Gastroesophageal sphincter (tissue), 4 donors: ENCODE measurements around the gene GNA14. TPM values are rescaled to one million over a fixed set of nuclear protein-coding genes. Genes with fewer than 3 reads are reported as not detected.
A peak's percentile ranks its signal among the peaks of the same experiment; 100 is the strongest.

ENCODE experiments used
- ATAC-seq: fragments of 150-250 bp; one replicate; pipeline ENCODE4 v1.9.1; 2016; ENCODE audit warnings: mild to moderate bottlenecking, moderate library complexity
- H3K27ac ChIP-seq, 4 donors: fragments of 200-600 bp; sonication (generic) in 3 of 4; 1 replicate in 3 of 4; 2 replicates in 1 of 4; pipeline ENCODE4 v1.5.1; 2016 to 2019
- H3K27me3 ChIP-seq: fragments of 200-600 bp; sonication (generic); one replicate; pipeline ENCODE4 v1.5.1; 2019
- H3K36me3 ChIP-seq, 2 donors: fragments of 200-600 bp; sonication (generic); one replicate each; pipeline ENCODE4 v1.5.1; 2019; ENCODE audit warnings: control low read depth in 1 of 2
- H3K4me1 ChIP-seq, 3 donors: fragments of 200-600 bp; sonication (generic); 1 replicate in 2 of 3; 2 replicates in 1 of 3; pipeline ENCODE4 v1.5.1; 2016 to 2019; ENCODE audit warnings: control low read depth in 2 of 3
- H3K4me3 ChIP-seq, 2 donors: fragments of 200-600 bp; sonication (generic); one replicate each; pipeline ENCODE4 v1.5.1; 2019; ENCODE audit warnings: mild to moderate bottlenecking in 1 of 2, moderate library complexity in 1 of 2
- H3K9me3 ChIP-seq, 3 donors: fragments of 200-600 bp; sonication (generic); one replicate each; pipeline ENCODE4 v1.5.1; 2017 to 2019; ENCODE audit warnings: control low read depth in 2 of 3
- CTCF ChIP-seq, 4 experiments: fragments of 200-600 bp in 2 of 4; fragments of 450-650 bp in 2 of 4; sonication (generic) in 1 of 4; IDR thresholded peaks; one replicate each; pipeline ENCODE4 v1.5.1; 2017 to 2019; ENCODE audit warnings: antibody characterized with exemption in 4 of 4, mild to moderate bottlenecking in 2 of 4, moderate library complexity in 2 of 4
- EP300 ChIP-seq: sonication (generic); formaldehyde crosslinking; IDR thresholded peaks from one replicate; pipeline ENCODE4 v1.6.1; 2017; ENCODE audit warnings: antibody characterized with exemption, mild to moderate bottlenecking
- POLR2A ChIP-seq, 2 donors: fragments of 450-650 bp; IDR thresholded peaks; one replicate each; pipeline ENCODE4 v1.6.1; 2017; ENCODE audit warnings: antibody characterized with exemption in 2 of 2, mild to moderate bottlenecking in 2 of 2, moderate library complexity in 1 of 2
- POLR2AphosphoS5 ChIP-seq: sonication (generic); formaldehyde crosslinking; IDR thresholded peaks from one replicate; pipeline ENCODE4 v1.6.1; 2017; ENCODE audit warnings: antibody characterized with exemption
- WGBS, 2 donors: methylation state at CpG; one replicate each; pipeline ENCODE4 v1.1.5; 2018; ENCODE audit warnings: low coverage in 1 of 2; 5-methylcytosine and 5-hydroxymethylcytosine counted together
- total RNA-seq, 4 donors: library from RNA; depleted of rRNA; stranded (reverse); fragments of >200 nt; gene quantifications; one replicate each; pipeline ENCODE4 v1.1.0, GENCODE V29; 2016

GNA14 gene
- total RNA-seq, 4 donors from 2014 or later, result 3.9 to 6.4 (median 5.1) TPM

GRCh38 chr9:77651203-77651602 lies 3.1 kb upstream of the GNA14 start:
- Histone ChIP-seq H3K27me3 (peaks cover 27% of the 10 kb centered on the region), H3K27ac (no peak overlapping the region), H3K4me3 (no peak overlapping the region), H3K4me1 (peaks cover 0 to 29% (median 0%) of the 10 kb centered on the region in 3 donors), H3K9me3 (no peaks in the 10 kb centered on the region), H3K36me3 (no peaks in the 10 kb centered on the region)
- no peak for ATAC-seq
- TF ChIP-seq POLR2A (IDR thresholded peaks at IDR 0.05), result no peak
- no peak for TF ChIP-seq POLR2AphosphoS5
- no peak for TF ChIP-seq CTCF (IDR thresholded peaks at IDR 0.05)
- no peak for TF ChIP-seq EP300
- 94 to 100% methylated on average over 3 of the region's 3 CpGs for WGBS, 2 donors

GRCh38 chr9:77649109-77649812 lies 1.1 kb upstream of the GNA14 start:
- Histone ChIP-seq H3K27ac (peak overlapping the region in 3 of 4 donors; percentile 58 to 69 (median 64)), H3K36me3 (no peaks in the 10 kb centered on the region), H3K4me3 (peak overlapping the region; percentile 47 to 58), H3K27me3 (peaks cover 29% of the 10 kb centered on the region), H3K9me3 (no peaks in the 10 kb centered on the region), H3K4me1 (peaks cover 0 to 32% (median 0%) of the 10 kb centered on the region in 3 donors)
- no peak for ATAC-seq
- TF ChIP-seq EP300 (no peak), POLR2AphosphoS5 (no peak), POLR2A (IDR thresholded peaks at IDR 0.05) (no peak), CTCF (IDR thresholded peaks at IDR 0.05) (peak in 3 of 4 experiments; percentile 23 to 47 (median 44))
- WGBS, 2 donors, result 36 to 63% methylated on average over 7 to 10 of the region's 10 CpGs

GRCh38 chr9:77647267-77648233 lies 572 bp downstream of the GNA14 start:
- TF ChIP-seq POLR2AphosphoS5 (no peak), POLR2A (IDR thresholded peaks at IDR 0.05) (no peak), CTCF (IDR thresholded peaks at IDR 0.05) (no peak), EP300 (no peak)
- peak; percentile 6 for ATAC-seq
- peak overlapping the region in 3 of 4 donors; percentile 58 to 69 (median 64) for H3K27ac ChIP-seq
- H3K4me3 ChIP-seq, result peak overlapping the region; percentile 47 to 58
- H3K36me3 ChIP-seq, result no peaks in the 10 kb centered on the region
- H3K4me1 ChIP-seq, result peaks cover 0 to 32% (median 0%) of the 10 kb centered on the region in 3 donors
- peaks cover 29% of the 10 kb centered on the region for H3K27me3 ChIP-seq
- no peaks in the 10 kb centered on the region for H3K9me3 ChIP-seq
- 18 to 46% methylated on average over 12 to 16 of the region's 83 CpGs for WGBS, 2 donors

GRCh38 chr9:77643871-77644270 lies 4.3 kb downstream of the GNA14 start:
- H3K4me1 ChIP-seq, result peaks cover 0 to 23% (median 0%) of the 10 kb centered on the region in 3 donors
- no peak overlapping the region for H3K27ac ChIP-seq
- TF ChIP-seq EP300 (no peak), POLR2A (IDR thresholded peaks at IDR 0.05) (no peak), POLR2AphosphoS5 (no peak)
- ATAC-seq, result no peak
- no peaks in the 10 kb centered on the region for H3K36me3 ChIP-seq
- H3K9me3 ChIP-seq, result no peaks in the 10 kb centered on the region
- H3K27me3 ChIP-seq, result peaks cover 27% of the 10 kb centered on the region
- no peak overlapping the region for H3K4me3 ChIP-seq
- 84 to 100% methylated on average over 1 to 5 of the region's 5 CpGs for WGBS, 2 donors
